IPS-20b (cell line): ENCODE data around the gene NF1.

ENCODE experiments used
- H3K27ac ChIP-seq: one replicate; pipeline ENCODE4 v1.5.1; 2013; ENCODE audit warnings: low read length
- H3K27me3 ChIP-seq: 2 replicates; pipeline ENCODE4 v1.6.1; 2013; ENCODE audit warnings: mild to moderate bottlenecking, low read length, inconsistent platforms; ENCODE audit not compliant: insufficient read depth
- H3K36me3 ChIP-seq: 2 replicates; pipeline ENCODE4 v1.6.1; 2013; ENCODE audit warnings: low read depth, mild to moderate bottlenecking, inconsistent platforms, low read length, moderate library complexity; ENCODE audit not compliant: insufficient read depth
- H3K4me1 ChIP-seq: 2 replicates; pipeline ENCODE4 v1.6.1; 2013; ENCODE audit warnings: mild to moderate bottlenecking, control low read depth, inconsistent platforms, low read length, moderate library complexity; ENCODE audit not compliant: insufficient read depth
- H3K4me3 ChIP-seq: 2 replicates; pipeline ENCODE4 v1.5.1; 2013; ENCODE audit warnings: mild to moderate bottlenecking, low read length, inconsistent platforms
- H3K9ac ChIP-seq: 2 replicates; pipeline ENCODE4 v1.6.1; 2013; ENCODE audit warnings: low read depth, mild to moderate bottlenecking, inconsistent platforms, low read length, moderate library complexity
- H3K9me3 ChIP-seq: 2 replicates; pipeline ENCODE4 v1.6.1; 2013; ENCODE audit warnings: mild to moderate bottlenecking, low read depth, low read length, inconsistent platforms; ENCODE audit not compliant: insufficient read depth

Gene NF1

DNA sequence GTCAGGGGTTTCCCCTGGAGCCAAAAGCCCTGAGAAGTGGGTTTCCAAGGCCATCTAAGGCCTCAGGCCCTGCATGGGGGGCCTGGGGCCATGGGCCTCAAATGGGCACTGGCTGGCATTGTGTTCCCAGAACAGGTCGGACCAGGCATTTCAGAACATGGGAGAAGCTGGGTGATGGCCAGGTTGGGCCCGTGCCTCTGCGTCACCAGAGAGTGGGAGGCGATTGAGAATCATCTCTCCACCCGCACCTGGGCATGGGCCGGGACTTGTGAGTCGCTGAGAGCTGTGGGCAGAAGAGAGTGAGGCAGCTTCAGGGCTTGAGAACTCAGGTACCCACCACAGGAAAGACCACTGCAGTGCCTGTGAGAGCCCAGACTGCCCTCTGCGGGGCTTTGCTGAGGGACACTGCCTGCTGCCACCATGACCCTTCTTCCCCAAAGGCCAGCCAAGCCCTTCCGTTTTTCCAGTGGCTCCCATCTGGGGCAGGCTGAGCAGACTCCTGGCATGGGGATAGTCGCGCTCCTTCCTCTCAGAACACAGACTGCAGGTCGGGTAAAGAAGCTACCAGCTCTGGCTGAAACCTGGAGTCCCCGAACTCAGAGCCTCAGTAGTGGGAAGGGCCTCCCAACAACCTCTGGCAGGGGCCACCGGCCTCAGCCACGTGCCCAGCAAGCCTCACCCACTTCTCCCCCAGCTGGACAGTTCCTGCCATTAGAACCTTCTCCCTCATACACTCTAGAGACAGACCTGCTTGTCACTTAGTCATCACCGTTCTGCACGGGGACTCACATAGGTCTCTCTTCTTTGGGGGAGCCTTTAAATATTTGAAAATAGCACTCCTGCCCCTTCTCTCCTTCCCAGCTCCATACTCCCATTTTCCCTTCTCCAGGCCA lies 298.3 kb downstream of the NF1 start:
- no peak overlapping the region for H3K27ac ChIP-seq
- H3K4me3 ChIP-seq = no peak overlapping the region
- H3K27me3 ChIP-seq = peaks cover 52% of the 10 kb centered on the region

DNA sequence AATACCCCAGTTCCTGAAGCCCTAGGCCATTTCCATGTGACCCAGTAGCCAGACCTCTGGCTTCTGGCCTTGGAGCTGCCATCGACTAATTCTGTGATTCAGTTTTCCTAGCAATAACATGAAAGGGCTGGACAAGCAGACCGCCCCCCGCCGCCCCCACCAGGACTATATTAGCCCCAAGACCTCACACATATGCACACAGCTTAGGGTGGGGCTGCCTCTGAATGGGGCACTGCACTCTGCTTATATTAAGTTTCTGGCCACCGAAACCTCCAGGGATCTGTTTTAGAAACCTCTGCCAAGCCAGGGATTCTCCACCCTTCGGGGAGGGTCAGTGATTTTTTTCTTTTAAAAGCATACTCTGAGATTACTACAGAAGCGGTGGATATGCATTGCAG lies 299.0 kb downstream of the NF1 start:
- no peaks in the 10 kb centered on the region for H3K4me1 ChIP-seq
- H3K9ac ChIP-seq = no peak overlapping the region
- no peak overlapping the region for H3K27ac ChIP-seq
- peaks cover 52% of the 10 kb centered on the region for H3K27me3 ChIP-seq
- no peak overlapping the region for H3K4me3 ChIP-seq
- H3K36me3 ChIP-seq = no peaks in the 10 kb centered on the region
- H3K9me3 ChIP-seq = no peaks in the 10 kb centered on the region

More for the DNA sequence above, 298.3 kb downstream of the NF1 start:
- H3K9me3 ChIP-seq = no peaks in the 10 kb centered on the region
- H3K36me3 ChIP-seq = no peaks in the 10 kb centered on the region
- H3K9ac ChIP-seq = no peak overlapping the region
- no peaks in the 10 kb centered on the region for H3K4me1 ChIP-seq

DNA sequence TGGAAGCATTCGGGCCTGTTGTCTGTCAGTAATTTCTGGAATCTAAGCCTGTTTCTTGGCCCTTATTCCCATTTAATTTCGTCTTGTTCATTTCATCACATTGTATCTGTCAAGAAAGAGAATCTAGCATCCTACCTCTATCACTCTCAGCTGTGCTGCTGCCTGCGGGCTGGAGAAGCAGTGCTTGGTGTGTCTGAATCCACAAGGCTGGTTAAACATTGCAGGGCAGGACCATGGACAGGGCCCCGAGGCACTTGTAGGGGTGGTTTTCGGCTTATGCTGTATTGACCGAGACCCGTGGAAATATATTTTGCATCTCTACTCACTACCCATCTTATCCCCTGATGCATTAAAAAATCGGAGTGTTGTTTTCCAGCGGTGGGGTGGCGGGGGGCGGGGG lies 299.8 kb downstream of the NF1 start:
- Histone ChIP-seq H3K36me3 (no peaks in the 10 kb centered on the region), H3K9me3 (no peaks in the 10 kb centered on the region), H3K4me1 (no peaks in the 10 kb centered on the region), H3K9ac (no peak overlapping the region), H3K4me3 (no peak overlapping the region), H3K27ac (no peak overlapping the region), H3K27me3 (peaks cover 45% of the 10 kb centered on the region)

DNA sequence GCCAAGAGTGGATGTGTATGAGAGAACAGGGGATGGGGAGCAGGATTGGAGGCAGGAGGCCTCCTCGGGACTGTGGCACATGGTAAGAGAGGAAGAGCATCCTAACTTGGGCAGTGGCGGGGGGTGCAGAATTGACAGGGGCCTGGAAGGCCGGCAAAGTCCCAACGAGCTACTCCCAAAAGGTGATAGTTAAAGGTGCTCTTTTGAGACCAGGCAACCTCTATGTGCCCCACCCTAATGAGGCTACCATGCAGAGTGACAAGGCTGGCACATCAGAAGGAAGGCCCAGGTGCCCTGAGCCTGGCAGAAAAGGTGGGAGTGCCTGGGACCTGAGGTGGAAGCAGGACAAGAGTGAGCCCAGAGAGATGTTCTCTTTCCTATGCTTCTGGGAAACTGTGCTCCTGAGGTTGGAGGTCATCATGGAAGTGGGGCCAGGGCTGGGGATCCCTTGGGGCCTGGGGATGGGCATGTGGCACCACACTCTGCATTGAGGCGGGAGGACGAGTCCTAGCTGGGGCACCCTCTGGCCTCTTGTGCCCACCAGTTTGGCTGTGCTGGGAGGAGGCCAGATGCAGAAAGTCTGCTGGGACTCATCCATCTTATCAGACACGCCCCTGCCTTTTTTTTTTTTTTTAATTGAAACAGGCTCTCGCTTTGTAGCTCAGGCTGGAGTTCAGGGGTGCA lies 302.6 kb downstream of the NF1 start:
- Histone ChIP-seq H3K4me1 (no peaks in the 10 kb centered on the region), H3K4me3 (no peak overlapping the region), H3K27ac (no peak overlapping the region), H3K9me3 (no peaks in the 10 kb centered on the region), H3K27me3 (peaks cover 22% of the 10 kb centered on the region), H3K9ac (no peak overlapping the region), H3K36me3 (no peaks in the 10 kb centered on the region)

DNA sequence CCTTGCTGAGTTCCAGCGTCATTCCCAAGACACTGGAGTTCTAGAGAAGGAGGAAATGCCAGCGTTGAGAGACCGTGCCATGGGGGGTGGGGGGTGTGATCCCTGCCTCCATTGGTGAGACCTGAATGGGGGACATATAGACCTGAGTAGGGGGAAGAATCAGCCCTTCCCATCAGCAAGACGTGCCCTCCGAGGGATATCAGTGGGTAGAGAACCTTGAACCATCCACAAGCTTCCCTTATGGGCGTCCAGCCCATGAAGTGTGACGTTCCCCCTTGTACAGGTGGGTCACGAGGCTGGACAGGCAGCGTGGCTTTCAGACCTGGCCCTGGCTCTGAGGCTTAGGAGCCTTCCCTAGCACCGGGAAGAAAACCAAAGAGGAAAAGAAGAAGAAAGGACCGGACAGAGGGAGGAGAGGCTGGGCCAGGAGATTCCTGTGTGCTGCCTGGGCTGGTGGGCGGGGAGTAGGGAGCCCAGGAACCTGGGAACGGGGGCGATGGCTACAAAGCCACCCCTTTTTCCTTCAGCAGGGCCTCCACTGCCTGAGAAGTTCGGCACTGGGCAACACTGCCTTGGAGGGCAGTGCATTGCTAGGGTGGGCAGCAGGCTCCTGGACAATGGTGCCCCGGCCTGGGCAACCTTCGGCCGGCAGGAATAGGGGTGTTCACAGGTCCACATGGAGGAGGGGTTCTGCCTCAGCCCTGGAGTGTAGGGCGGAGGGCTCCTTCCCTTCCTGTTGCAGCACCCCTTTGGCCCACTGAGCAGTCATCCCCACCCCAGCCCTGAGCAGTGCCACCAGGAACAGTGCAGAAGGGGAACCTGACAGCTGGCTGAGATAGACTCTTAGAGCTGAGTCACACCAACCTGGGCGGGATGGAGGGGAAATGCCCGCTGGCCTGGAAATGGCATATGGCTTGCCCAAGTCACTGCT lies 303.9 kb downstream of the NF1 start:
- no peak overlapping the region for H3K4me3 ChIP-seq
- H3K27ac ChIP-seq = no peak overlapping the region
- H3K9me3 ChIP-seq = no peaks in the 10 kb centered on the region
- peaks cover 9% of the 10 kb centered on the region for H3K27me3 ChIP-seq
- H3K36me3 ChIP-seq = no peaks in the 10 kb centered on the region
- H3K4me1 ChIP-seq = no peaks in the 10 kb centered on the region
- H3K9ac ChIP-seq = no peak overlapping the region

DNA sequence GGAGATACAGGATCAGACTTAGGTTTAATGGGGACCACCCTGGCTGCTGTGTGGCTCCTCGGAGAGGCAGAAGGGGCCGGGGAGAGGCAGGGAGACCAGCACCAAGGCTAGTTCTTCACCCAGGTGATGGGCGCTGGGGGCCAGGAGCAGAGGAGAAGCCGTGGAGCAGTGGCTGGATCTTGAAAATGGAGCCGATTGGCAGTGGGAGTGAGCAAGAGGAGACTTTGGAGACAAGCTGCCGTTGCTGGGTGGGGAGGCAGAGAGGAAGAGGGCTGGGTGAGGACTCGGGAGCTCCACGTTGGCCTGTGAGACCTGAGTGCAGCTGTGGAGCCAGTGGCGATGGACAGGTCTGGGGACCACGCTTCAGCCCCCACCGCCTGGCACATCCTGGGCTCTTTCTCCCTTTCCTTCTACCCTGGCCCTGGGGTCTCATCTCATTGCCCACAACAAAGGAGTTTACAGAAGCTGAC lies 305.7 kb downstream of the NF1 start:
- Histone ChIP-seq H3K27ac (no peak overlapping the region), H3K36me3 (no peaks in the 10 kb centered on the region), H3K4me3 (no peak overlapping the region), H3K4me1 (no peaks in the 10 kb centered on the region), H3K9me3 (no peaks in the 10 kb centered on the region), H3K27me3 (no peaks in the 10 kb centered on the region; the same call in 1 of the 2 replicates), H3K9ac (no peak overlapping the region)

DNA sequence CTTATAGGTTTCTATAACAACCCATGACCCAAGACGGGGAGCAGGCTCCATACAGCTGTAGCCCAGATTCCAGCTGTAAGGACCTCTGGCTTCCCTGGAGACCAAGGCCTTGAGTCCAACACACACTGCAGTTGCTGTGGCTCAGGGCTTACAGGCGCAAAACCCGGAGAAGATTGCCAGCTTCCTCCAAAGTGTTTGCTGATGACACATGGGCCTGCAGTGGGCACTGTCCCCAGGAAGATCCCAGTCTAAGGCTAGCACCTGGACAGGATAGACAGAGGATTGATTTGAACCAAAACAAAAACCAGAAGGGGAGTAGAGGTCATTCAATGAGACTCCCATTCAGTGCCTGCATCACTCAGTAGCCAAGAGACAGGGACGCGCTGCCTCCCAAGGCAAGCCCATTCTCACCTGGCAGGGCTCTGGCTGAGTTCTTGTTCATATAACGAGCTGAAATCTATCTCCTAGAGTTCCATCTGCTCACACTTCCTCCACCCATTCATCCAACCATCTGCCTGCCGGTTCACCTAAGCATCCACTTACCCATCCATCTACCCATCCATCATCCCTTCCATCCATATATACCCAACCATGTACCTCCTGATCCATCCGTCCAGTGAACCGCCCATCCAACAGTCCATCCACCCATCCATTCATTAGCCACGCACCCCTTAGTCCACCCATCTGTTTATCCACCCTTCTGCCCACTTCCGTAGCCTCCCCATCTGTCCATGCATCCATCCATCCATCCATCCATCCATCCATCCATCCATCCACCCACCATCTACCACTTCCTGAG lies 306.9 kb downstream of the NF1 start:
- Histone ChIP-seq H3K4me3 (no peak overlapping the region), H3K9me3 (no peaks in the 10 kb centered on the region), H3K4me1 (no peaks in the 10 kb centered on the region), H3K27me3 (no peaks in the 10 kb centered on the region; the same call in 1 of the 2 replicates), H3K27ac (no peak overlapping the region), H3K9ac (no peak overlapping the region), H3K36me3 (no peaks in the 10 kb centered on the region)

DNA sequence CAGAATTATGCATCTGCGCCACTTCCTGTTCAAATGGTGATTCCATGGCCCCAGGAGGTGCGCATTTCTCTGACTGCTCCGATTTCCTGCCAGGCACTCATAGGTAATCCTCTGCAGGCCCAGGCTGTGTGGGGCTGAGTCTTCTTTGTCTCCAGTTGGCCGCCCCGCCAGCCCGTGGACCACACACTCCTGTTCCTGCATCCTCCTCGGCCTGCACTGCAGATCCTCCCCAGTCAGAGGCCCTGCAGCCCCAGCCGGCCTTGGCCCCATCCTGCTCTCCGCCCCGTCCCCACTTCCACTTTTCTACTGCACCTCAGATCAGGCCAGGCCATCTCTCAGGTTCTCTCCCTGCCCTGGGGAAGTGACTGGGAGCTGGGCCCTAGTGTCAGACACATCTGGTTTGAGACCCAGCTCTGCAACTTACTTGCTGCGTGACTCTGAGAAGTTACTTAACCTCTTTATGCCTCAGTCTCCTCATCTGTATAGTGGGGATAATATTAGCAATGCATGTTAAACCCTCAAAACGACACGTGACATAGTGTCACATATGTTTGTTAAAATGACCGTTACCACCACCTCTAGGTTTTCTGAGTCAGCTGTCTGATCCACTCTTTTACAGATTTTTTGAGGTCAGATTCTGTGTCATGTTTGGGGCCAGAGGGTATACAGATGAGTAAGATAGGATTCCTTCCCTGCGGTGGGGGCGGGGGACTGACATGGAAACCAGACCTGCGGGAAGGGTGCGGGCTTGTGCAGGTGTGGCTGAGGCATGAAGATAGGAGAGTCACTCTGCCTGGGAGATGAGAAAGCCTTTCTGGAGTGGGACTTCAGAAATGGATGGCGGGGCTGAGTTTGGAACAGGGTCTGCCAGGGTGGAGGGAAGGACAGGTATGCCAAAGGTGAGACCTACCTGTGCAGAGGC lies 309.5 kb downstream of the NF1 start:
- Histone ChIP-seq H3K9me3 (no peaks in the 10 kb centered on the region), H3K4me1 (no peaks in the 10 kb centered on the region), H3K4me3 (no peak overlapping the region), H3K27ac (no peak overlapping the region), H3K36me3 (no peaks in the 10 kb centered on the region), H3K9ac (no peak overlapping the region), H3K27me3 (no peaks in the 10 kb centered on the region)

DNA sequence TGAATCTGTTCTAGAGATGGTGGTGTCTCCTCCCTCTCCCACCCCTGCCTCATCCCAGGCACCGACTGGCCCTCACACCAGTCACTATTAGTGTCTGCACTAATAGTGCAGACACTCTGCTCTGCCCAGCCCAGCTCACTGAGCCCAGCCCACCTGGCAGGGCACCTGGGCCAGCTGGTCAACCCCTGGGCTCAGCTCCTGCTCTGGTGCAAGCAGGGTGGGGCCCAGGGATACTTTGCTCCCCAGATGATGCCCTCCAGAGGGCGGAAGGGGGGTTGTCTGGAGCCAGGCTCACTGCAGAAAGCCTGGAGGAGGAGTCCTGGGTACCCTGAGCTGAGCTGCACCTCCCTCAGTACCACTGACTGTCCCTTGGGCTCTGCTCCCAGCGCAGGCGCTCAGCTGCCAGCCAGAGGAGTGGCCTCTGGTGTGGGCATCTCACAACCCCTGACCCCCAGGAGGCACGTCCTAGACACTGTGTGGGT lies 311.2 kb downstream of the NF1 start:
- Histone ChIP-seq H3K9ac (no peak overlapping the region), H3K36me3 (no peaks in the 10 kb centered on the region), H3K9me3 (no peaks in the 10 kb centered on the region), H3K4me3 (no peak overlapping the region), H3K27me3 (no peaks in the 10 kb centered on the region), H3K27ac (no peak overlapping the region), H3K4me1 (no peaks in the 10 kb centered on the region)

DNA sequence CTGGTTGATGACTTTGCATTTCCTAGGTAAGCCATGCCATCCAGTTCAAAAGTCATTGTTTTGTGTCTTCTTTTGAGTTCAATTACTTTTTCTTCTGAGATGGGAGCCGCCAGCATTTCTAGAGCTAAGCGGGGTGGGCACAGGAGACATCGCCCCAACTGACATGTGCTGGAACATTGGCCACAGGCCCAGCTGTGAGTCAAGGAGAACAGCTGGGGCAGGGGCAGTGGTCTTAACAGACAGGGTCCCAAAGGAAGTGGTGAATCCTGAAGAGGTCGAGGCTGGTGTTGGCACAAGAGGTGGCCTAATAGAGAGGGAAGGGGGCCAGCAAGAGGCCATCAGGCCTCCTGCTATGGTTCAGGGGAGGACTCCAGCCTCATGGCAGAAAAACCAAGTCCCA lies 313.8 kb downstream of the NF1 start:
- H3K9me3 ChIP-seq = no peaks in the 10 kb centered on the region
- no peak overlapping the region for H3K27ac ChIP-seq
- H3K4me1 ChIP-seq = peaks cover 5% of the 10 kb centered on the region; the same call in 1 of the 2 replicates

More for the DNA sequence above, 313.8 kb downstream of the NF1 start:
- Histone ChIP-seq H3K4me3 (no peak overlapping the region), H3K9ac (no peak overlapping the region), H3K36me3 (no peaks in the 10 kb centered on the region), H3K27me3 (no peaks in the 10 kb centered on the region; the same call in 1 of the 2 replicates)
